Uterus (tissue), 4 donors: ENCODE data around the gene F10. TPM values are rescaled to one million over a fixed set of nuclear protein-coding genes. Genes with fewer than 3 reads are reported as not detected.

Source experiments
- DNase-seq, 2 donors: peaks; one replicate each; pipeline ENCODE4 v3.0.0-alpha.2; 2019 to 2020
- H3K27ac ChIP-seq, 2 donors: fragments of 200-600 bp; sonication (generic); 1 replicate in 1 of 2; 2 replicates in 1 of 2; pipeline ENCODE4 v1.5.1; 2016 to 2018
- H3K27me3 ChIP-seq, 2 donors: fragments of 200-600 bp; sonication (generic); one replicate each; pipeline ENCODE4 v1.5.1; 2018 to 2019; ENCODE audit warnings: control low read depth in 1 of 2
- H3K36me3 ChIP-seq, 2 donors: fragments of 200-600 bp; sonication (generic); one replicate each; pipeline ENCODE4 v1.5.1; 2019; ENCODE audit warnings: control low read depth in 1 of 2
- H3K4me1 ChIP-seq, 2 donors: fragments of 200-600 bp; sonication (generic); one replicate each; pipeline ENCODE4 v1.5.1; 2018 to 2019; ENCODE audit warnings: control low read depth in 1 of 2
- H3K4me3 ChIP-seq, 2 donors: fragments of 200-600 bp; sonication (generic); 1 replicate in 1 of 2; 2 replicates in 1 of 2; pipeline ENCODE4 v1.5.1; 2018 to 2019; ENCODE audit warnings: mild to moderate bottlenecking in 1 of 2
- H3K9me3 ChIP-seq, 2 donors: fragments of 200-600 bp; sonication (generic); one replicate each; pipeline ENCODE4 v1.5.1; 2019; ENCODE audit warnings: control low read depth in 1 of 2
- CTCF ChIP-seq, 4 experiments: fragments of 200-600 bp in 2 of 4; fragments of 450-650 bp in 2 of 4; sonication (generic) in 2 of 4; IDR thresholded peaks; one replicate each; pipeline ENCODE4 v1.5.1; 2016 to 2019; ENCODE audit warnings: antibody characterized with exemption in 4 of 4, mild to moderate bottlenecking in 2 of 4, moderate library complexity in 1 of 4
- POLR2A ChIP-seq, 2 donors: fragments of 450-650 bp; IDR thresholded peaks; one replicate each; pipeline ENCODE4 v1.6.1; 2016; ENCODE audit warnings: antibody characterized with exemption in 2 of 2, mild to moderate bottlenecking in 1 of 2, moderate library complexity in 1 of 2
- intact Hi-C: fragments of 100-400 bp; cut with DNase I; formaldehyde crosslinking; loops from one replicate; pipeline ENCODE4 v1.15.1; 2023; ENCODE audit warnings: low total_unique reads
- total RNA-seq, 4 donors: library from RNA; depleted of rRNA in 3 of 4; stranded (reverse); fragments of >200 nt in 3 of 4; gene quantifications; one replicate each; pipeline versions ENCODE4 v1.1.0 to v1.2.4, GENCODE V29; 2014 to 2023
- donor health status: DM: yes; HTN: yes; CAD: no.

Gene F10
- total RNA-seq, 4 donors from 2014 or later: 6.8 to 56.8 (median 12.1) TPM

- H3K27me3 ChIP-seq: no peaks in the 10 kb centered on the region
- intact Hi-C loops: no loop called here
- no peaks in the 10 kb centered on the region for H3K4me1 ChIP-seq
- H3K9me3 ChIP-seq: no peaks in the 10 kb centered on the region
- no peak for TF ChIP-seq CTCF (IDR thresholded peaks at IDR 0.05)
- no peak for TF ChIP-seq POLR2A (IDR thresholded peaks at IDR 0.05)
- DNase-seq: no peak
- H3K4me3 ChIP-seq: no peak overlapping the region
- no peak overlapping the region for H3K27ac ChIP-seq
- H3K36me3 ChIP-seq: no peaks in the 10 kb centered on the region
Measured at GRCh38 chr13:113138792-113139551, 16.4 kb downstream of the F10 start.

GRCh38 chr13:113139577-113139976, 17.0 kb downstream of the F10 start:
- TF ChIP-seq CTCF (IDR thresholded peaks at IDR 0.05): no peak
- no peak for TF ChIP-seq POLR2A (IDR thresholded peaks at IDR 0.05)
- Histone ChIP-seq H3K4me3 (no peak overlapping the region), H3K36me3 (no peaks in the 10 kb centered on the region), H3K27ac (no peak overlapping the region), H3K27me3 (no peaks in the 10 kb centered on the region), H3K4me1 (no peaks in the 10 kb centered on the region), H3K9me3 (no peaks in the 10 kb centered on the region)
- intact Hi-C loops: no loop called here
- DNase-seq: no peak

DNA sequence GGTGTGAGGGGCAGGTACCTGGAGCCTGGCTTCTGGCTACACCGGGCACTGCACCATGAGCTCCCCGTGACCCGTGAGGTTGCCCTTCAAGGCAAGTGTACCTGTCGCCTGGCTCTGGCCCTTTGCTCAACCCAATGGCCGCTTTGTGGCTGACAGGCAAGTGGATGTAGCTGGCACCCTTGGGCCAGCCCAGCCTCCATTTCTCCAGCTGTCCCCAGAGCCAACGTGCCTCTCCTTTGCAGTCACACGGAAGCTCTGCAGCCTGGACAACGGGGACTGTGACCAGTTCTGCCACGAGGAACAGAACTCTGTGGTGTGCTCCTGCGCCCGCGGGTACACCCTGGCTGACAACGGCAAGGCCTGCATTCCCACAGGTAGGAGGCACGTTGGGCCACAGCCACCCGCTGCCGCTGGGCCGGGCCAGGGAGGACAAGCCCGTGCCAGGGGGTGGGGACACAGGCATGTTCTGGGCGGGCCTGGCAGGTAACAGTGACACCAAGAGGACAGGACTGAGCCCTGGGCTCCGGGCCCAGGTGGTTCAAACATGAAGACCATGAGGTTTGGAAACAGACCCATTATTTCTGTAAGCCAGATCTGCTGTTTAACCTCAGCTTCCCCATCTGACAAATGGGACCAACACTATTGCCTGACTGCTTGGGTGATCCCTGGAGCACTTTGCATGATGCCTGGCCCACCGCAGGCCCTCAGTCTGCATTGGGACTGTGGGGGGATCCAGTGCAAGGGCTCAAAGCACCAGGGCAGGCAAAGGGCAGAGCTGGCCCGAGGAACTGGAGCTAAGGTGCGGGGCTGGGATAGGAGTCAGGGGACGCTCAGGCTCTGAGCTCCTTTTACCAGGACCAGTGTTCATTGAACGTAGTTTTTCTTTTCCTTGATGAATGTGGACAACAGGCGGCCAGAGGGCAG, 18.3 kb downstream of the F10 start:
- H3K27ac ChIP-seq: no peak overlapping the region
- no peaks in the 10 kb centered on the region for H3K27me3 ChIP-seq
- no peaks in the 10 kb centered on the region for H3K36me3 ChIP-seq
- H3K4me1 ChIP-seq: no peaks in the 10 kb centered on the region
- TF ChIP-seq CTCF (IDR thresholded peaks at IDR 0.05) (no peak), POLR2A (IDR thresholded peaks at IDR 0.05) (no peak)
- intact Hi-C loops: no loop called here
- H3K9me3 ChIP-seq: no peaks in the 10 kb centered on the region
- DNase-seq: no peak
- no peak overlapping the region for H3K4me3 ChIP-seq

GRCh38 chr13:113141601-113141970, 19.0 kb downstream of the F10 start:
- H3K4me1 ChIP-seq: no peaks in the 10 kb centered on the region
- no peak for DNase-seq
- H3K27ac ChIP-seq: no peak overlapping the region
- no peaks in the 10 kb centered on the region for H3K9me3 ChIP-seq
- no peaks in the 10 kb centered on the region for H3K27me3 ChIP-seq
- H3K36me3 ChIP-seq: no peaks in the 10 kb centered on the region
- intact Hi-C loops: no loop called here
- TF ChIP-seq POLR2A (IDR thresholded peaks at IDR 0.05) (no peak), CTCF (IDR thresholded peaks at IDR 0.05) (no peak)
- no peak overlapping the region for H3K4me3 ChIP-seq

DNA sequence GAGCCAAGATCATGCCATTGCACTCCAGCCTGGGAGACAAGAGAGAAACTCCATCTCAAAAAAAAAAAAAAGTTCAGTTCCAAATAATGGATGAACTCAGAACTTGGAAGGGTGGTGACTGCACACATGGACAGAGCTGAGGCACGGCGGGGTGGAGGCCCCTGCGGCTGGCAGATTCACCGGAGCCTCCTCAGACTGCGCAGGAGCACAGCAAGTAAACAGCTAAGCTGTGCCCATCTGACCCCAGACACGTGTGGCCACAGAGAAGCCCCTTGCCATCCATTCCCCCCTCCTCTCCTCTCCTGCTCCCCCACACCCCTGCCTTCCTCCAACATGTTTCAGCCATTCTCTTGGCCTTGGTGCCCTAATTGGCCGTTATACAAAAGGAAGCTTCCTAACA, 20.3 kb downstream of the F10 start:
- no peaks in the 10 kb centered on the region for H3K4me1 ChIP-seq
- DNase-seq: no peak
- TF ChIP-seq CTCF (IDR thresholded peaks at IDR 0.05): no peak
- no peak for TF ChIP-seq POLR2A (IDR thresholded peaks at IDR 0.05)
- no peaks in the 10 kb centered on the region for H3K36me3 ChIP-seq
- no peak overlapping the region for H3K4me3 ChIP-seq
- intact Hi-C loops: no loop called here
- H3K27ac ChIP-seq: no peak overlapping the region
- H3K9me3 ChIP-seq: no peaks in the 10 kb centered on the region
- H3K27me3 ChIP-seq: no peaks in the 10 kb centered on the region
